SK-N-SH treated with all-trans-retinoic acid at 6 μM for 48 hours (cell line): ENCODE measurements around the gene MTCH1.

Experiments used
- ARNTL ChIP-seq: fragments of 450-650 bp; formaldehyde crosslinking; IDR thresholded peaks from 2 replicates; pipeline ENCODE4 v1.5.0; 2020; ENCODE audit warnings: low read depth, mild to moderate bottlenecking, moderate library complexity, borderline replicate concordance
- ESRRG ChIP-seq: fragments of 250-450 bp; sonication (Bioruptor Pico); IDR thresholded peaks from 2 replicates; pipeline ENCODE4 v1.6.1; 2021; ENCODE audit warnings: mild to moderate bottlenecking
- OSR1 ChIP-seq: fragments of 250-450 bp; sonication (Bioruptor Pico); IDR thresholded peaks from 2 replicates; pipeline ENCODE4 v1.8.0; 2022; ENCODE audit warnings: moderate library complexity, mild to moderate bottlenecking, inconsistent platforms
- SNAI2 ChIP-seq: fragments of 250-450 bp; sonication (Bioruptor Pico); IDR thresholded peaks from 2 replicates; pipeline ENCODE4 v1.5.0; 2020; ENCODE audit warnings: mild to moderate bottlenecking, moderate library complexity
- TCF4 ChIP-seq: fragments of 250-450 bp; sonication (Bioruptor Pico); IDR thresholded peaks from 2 replicates; pipeline ENCODE4 v1.8.0; 2021; ENCODE audit warnings: mild to moderate bottlenecking, moderate library complexity, borderline replicate concordance
- TOX ChIP-seq: fragments of 250-450 bp; sonication (Bioruptor Pico); IDR thresholded peaks from 2 replicates; pipeline ENCODE4 v1.8.0; 2021; ENCODE audit warnings: mild to moderate bottlenecking, moderate library complexity, borderline replicate concordance
- ZFP3 ChIP-seq: fragments of 250-450 bp; sonication (Bioruptor Pico); IDR thresholded peaks from 2 replicates; pipeline ENCODE4 v1.5.0; 2020; ENCODE audit warnings: mild to moderate bottlenecking, moderate library complexity
- ZNF70 ChIP-seq: fragments of 450-650 bp; formaldehyde crosslinking; IDR thresholded peaks from 2 replicates; pipeline ENCODE4 v1.5.0; 2020; ENCODE audit warnings: mild to moderate bottlenecking, moderate library complexity
- ZNF8 ChIP-seq: fragments of 450-650 bp; formaldehyde crosslinking; IDR thresholded peaks from 2 replicates; pipeline ENCODE4 v1.5.0; 2020; ENCODE audit warnings: mild to moderate bottlenecking, moderate library complexity
- TF ChIP-seq, protein P1 (sequence below): fragments of 250-450 bp; sonication (Bioruptor Pico); IDR thresholded peaks from 2 replicates; pipeline ENCODE4 v1.8.0; 2020; ENCODE audit warnings: mild to moderate bottlenecking, moderate library complexity, borderline replicate concordance
- TF ChIP-seq, protein P2 (sequence below): fragments of 250-450 bp; sonication (Bioruptor Pico); IDR thresholded peaks from 2 replicates; pipeline ENCODE4 v1.5.1; 2020; ENCODE audit warnings: low read depth, mild to moderate bottlenecking, moderate library complexity
- TF ChIP-seq, protein P3 (sequence below): fragments of 250-450 bp; sonication (Bioruptor Pico); IDR thresholded peaks from 2 replicates; pipeline ENCODE4 v1.5.0; 2020; ENCODE audit warnings: mild to moderate bottlenecking, moderate library complexity

DNA sequence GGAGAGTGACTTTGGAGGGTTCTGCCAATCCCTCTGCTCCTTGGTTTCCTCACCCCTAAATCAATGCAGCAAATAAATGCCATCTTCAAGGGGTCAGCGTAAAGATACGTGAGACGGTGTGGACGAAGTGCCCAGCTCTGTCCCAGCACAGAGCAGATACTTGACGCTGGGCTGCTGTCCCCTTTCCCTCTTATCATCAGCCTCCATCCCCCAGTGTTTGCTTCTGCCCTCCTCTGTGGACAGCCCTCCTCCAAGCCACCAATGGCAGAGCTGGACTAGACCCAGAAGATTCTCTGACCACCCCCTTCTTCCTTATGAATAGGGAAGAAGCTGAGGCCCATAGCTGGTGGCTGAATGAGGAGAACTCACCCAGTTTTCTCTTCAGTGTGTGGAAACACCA, 49.2 kb downstream of the MTCH1 start:
- TF ChIP-seq, protein P1, sequence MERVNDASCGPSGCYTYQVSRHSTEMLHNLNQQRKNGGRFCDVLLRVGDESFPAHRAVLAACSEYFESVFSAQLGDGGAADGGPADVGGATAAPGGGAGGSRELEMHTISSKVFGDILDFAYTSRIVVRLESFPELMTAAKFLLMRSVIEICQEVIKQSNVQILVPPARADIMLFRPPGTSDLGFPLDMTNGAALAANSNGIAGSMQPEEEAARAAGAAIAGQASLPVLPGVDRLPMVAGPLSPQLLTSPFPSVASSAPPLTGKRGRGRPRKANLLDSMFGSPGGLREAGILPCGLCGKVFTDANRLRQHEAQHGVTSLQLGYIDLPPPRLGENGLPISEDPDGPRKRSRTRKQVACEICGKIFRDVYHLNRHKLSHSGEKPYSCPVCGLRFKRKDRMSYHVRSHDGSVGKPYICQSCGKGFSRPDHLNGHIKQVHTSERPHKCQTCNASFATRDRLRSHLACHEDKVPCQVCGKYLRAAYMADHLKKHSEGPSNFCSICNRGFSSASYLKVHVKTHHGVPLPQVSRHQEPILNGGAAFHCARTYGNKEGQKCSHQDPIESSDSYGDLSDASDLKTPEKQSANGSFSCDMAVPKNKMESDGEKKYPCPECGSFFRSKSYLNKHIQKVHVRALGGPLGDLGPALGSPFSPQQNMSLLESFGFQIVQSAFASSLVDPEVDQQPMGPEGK: no peak
- TF ChIP-seq, protein P2, sequence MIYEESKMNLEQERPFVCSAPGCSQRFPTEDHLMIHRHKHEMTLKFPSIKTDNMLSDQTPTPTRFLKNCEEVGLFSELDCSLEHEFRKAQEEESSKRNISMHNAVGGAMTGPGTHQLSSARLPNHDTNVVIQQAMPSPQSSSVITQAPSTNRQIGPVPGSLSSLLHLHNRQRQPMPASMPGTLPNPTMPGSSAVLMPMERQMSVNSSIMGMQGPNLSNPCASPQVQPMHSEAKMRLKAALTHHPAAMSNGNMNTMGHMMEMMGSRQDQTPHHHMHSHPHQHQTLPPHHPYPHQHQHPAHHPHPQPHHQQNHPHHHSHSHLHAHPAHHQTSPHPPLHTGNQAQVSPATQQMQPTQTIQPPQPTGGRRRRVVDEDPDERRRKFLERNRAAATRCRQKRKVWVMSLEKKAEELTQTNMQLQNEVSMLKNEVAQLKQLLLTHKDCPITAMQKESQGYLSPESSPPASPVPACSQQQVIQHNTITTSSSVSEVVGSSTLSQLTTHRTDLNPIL (CRISPR knock-in tag): no peak
- TF ChIP-seq ZFP3 (CRISPR knock-in tag) (no peak), TCF4 (CRISPR knock-in tag) (no peak), SNAI2 (CRISPR knock-in tag) (no peak), ARNTL (CRISPR knock-in tag) (no peak), TOX (CRISPR knock-in tag) (no peak), ZNF70 (no peak), ZNF8 (CRISPR knock-in tag) (no peak), ESRRG (CRISPR knock-in tag) (no peak), OSR1 (CRISPR knock-in tag) (no peak)
- TF ChIP-seq, protein P3, sequence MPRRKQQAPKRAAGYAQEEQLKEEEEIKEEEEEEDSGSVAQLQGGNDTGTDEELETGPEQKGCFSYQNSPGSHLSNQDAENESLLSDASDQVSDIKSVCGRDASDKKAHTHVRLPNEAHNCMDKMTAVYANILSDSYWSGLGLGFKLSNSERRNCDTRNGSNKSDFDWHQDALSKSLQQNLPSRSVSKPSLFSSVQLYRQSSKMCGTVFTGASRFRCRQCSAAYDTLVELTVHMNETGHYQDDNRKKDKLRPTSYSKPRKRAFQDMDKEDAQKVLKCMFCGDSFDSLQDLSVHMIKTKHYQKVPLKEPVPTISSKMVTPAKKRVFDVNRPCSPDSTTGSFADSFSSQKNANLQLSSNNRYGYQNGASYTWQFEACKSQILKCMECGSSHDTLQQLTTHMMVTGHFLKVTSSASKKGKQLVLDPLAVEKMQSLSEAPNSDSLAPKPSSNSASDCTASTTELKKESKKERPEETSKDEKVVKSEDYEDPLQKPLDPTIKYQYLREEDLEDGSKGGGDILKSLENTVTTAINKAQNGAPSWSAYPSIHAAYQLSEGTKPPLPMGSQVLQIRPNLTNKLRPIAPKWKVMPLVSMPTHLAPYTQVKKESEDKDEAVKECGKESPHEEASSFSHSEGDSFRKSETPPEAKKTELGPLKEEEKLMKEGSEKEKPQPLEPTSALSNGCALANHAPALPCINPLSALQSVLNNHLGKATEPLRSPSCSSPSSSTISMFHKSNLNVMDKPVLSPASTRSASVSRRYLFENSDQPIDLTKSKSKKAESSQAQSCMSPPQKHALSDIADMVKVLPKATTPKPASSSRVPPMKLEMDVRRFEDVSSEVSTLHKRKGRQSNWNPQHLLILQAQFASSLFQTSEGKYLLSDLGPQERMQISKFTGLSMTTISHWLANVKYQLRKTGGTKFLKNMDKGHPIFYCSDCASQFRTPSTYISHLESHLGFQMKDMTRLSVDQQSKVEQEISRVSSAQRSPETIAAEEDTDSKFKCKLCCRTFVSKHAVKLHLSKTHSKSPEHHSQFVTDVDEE (CRISPR knock-in tag): no peak
